Mucosa of descending colon (tissue), 3 donors: Measurements from ENCODE around the gene LHX8. TPM values are rescaled to one million over a fixed set of nuclear protein-coding genes. Genes with fewer than 3 reads are reported as not detected.

Experiments used
- ATAC-seq: fragments of 200-7000 bp; cut with Tn5 transposase; one replicate; pipeline ENCODE4 v1.9.1; 2020; ENCODE audit warnings: mild to moderate bottlenecking, moderate library complexity
- DNase-seq, 3 donors: peaks; one replicate each; pipeline ENCODE4 v3.0.0-alpha.2; 2020
- H3K36me3 ChIP-seq: fragments of 200-600 bp; one replicate; pipeline ENCODE4 v1.8.0; 2021; ENCODE audit warnings: low read depth, mild to moderate bottlenecking
- H3K4me1 ChIP-seq: fragments of 200-600 bp; one replicate; pipeline ENCODE4 v1.8.0; 2021; ENCODE audit warnings: low read depth, mild to moderate bottlenecking
- H3K4me3 ChIP-seq: fragments of 200-600 bp; one replicate; pipeline ENCODE4 v1.8.0; 2021; ENCODE audit warnings: mild to moderate bottlenecking
- H3K9me3 ChIP-seq: fragments of 200-600 bp; one replicate; pipeline ENCODE4 v1.8.0; 2021; ENCODE audit warnings: mild to moderate bottlenecking
- intact Hi-C, 2 donors: fragments of 100-400 bp; cut with DNase I in 1 of 2; cut with micrococcal nuclease in 1 of 2; formaldehyde crosslinking; loops; one replicate each; pipeline versions ENCODE4 v1.11.0 to v1.11.1; 2022; cut with DNase I, micrococcal nuclease
- total RNA-seq, 3 donors: library from RNA; stranded (reverse); fragmentation: NEBNext Ultra II Directional in 2 of 3; extraction: Animal tissue kit (Norgen Biotek cat#: 25700) in 2 of 3; gene quantifications; one replicate each; pipeline versions ENCODE4 v1.2.1 to v1.2.4, GENCODE V29; 2021 to 2023
- TF ChIP-seq, protein P1 (sequence below): fragments of 200-600 bp; IDR thresholded peaks from one replicate; pipeline ENCODE4 v1.8.0; 2022; ENCODE audit warnings: antibody characterized with exemption, mild to moderate bottlenecking
- donor health status: DM: no; HTN: no; CAD: no; lungs with moderate emphysema.
- donor health status: DM: no; HTN: no; CAD: no.
- donor health status: DM: no; HTN: yes; CAD: no.

LHX8 gene
- total RNA-seq, 3 donors from 2014 or later = not detected

DNA sequence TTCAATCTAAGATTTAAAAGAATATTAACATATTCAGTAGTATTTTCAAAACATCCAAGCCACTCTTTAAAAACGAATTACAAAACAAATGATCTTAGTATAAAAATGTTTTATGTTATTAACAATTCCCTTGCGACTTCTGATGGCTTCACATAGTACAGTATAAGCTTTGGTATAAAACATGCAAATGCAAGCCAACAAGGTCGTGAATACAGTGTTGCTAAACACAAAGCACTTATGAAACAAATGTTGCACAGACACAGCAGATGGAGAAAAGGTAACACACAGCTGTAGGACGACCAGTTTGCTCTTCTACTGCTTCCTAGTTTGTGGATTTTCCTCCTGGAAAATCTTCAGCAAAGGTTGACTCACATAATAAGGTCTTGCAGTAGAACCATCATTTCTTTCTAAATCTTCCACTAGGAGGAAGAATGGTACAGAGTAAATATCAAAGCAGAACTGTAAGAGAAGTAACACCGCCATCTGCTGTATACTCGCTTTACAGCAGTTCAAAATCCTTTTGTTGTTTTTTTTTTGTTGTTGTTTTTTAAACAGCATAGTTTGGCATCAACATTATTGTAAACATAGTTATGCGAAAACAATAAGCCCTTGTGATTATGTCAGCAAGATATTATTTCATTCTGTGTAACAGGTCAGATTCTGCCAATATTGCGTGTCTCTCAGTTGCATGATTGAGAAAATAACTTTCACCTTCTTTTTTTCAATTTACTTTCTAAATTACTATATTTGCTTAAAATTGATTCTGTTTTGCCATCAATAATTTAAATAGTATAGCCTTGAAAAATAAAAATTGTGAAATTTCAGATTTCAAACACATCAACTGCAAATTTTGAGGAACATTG is 69.5 kb downstream of the LHX8 start:
- TF ChIP-seq, protein P1, sequence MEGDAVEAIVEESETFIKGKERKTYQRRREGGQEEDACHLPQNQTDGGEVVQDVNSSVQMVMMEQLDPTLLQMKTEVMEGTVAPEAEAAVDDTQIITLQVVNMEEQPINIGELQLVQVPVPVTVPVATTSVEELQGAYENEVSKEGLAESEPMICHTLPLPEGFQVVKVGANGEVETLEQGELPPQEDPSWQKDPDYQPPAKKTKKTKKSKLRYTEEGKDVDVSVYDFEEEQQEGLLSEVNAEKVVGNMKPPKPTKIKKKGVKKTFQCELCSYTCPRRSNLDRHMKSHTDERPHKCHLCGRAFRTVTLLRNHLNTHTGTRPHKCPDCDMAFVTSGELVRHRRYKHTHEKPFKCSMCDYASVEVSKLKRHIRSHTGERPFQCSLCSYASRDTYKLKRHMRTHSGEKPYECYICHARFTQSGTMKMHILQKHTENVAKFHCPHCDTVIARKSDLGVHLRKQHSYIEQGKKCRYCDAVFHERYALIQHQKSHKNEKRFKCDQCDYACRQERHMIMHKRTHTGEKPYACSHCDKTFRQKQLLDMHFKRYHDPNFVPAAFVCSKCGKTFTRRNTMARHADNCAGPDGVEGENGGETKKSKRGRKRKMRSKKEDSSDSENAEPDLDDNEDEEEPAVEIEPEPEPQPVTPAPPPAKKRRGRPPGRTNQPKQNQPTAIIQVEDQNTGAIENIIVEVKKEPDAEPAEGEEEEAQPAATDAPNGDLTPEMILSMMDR = no peak
- ATAC-seq (peak; percentile 52), DNase-seq (peak in 1 of 3 donors; percentile 18)
- Histone ChIP-seq H3K4me3 (no peak overlapping the region), H3K9me3 (no peaks in the 10 kb centered on the region), H3K36me3 (no peaks in the 10 kb centered on the region), H3K4me1 (no peaks in the 10 kb centered on the region)
- intact Hi-C loops = loop anchor here (10.0 kb wide), 2 partner anchors 429 to 439 kb away; no protein-coding TSS in a partner anchor

DNA sequence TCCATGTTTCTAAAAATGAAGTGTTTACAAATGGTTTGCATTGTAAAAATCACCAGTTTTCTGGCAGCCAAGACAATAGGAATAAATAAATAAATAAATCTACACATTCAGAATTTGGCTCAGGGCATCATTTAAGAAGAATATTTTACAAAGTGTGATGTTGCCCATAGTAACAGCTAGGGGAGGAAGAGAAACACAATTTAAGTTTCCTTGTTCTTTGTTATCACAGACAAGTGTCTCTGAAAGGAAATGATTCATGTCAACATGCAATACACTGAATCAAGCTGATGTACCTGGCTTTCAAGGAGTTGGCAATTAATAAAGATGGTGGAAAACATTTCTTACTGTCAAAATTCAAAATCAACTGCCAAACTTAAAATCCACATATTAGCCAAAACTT is 74.7 kb downstream of the LHX8 start:
- DNase-seq (no peak), ATAC-seq (no peak)
- Histone ChIP-seq H3K4me3 (no peak overlapping the region), H3K4me1 (no peaks in the 10 kb centered on the region), H3K9me3 (no peaks in the 10 kb centered on the region), H3K36me3 (no peaks in the 10 kb centered on the region)
- TF ChIP-seq, protein P1 = no peak
- intact Hi-C loops = loop anchor here (10.0 kb wide), 2 partner anchors 434 to 444 kb away; no protein-coding TSS in a partner anchor
